DMS 273 treated with DMSO at 0.1 percent for 48 hours (cell line): ENCODE results near the gene POLN.

Experiments
- DNase-seq: peaks from one replicate; lab custom pipeline; 2025; lab: John Stamatoyannopoulos, UW

The POLN gene

GRCh38 chr4:2241410-2242353 lies at the start of gene POLN, which contains the start of gene HAUS3:
TSS of gene POLN (minus strand) at chr4:2242121. CDS start at chr4:2229231, 12,890 bp downstream.
TSS of gene HAUS3 (minus strand) at chr4:2242121. CDS start at chr4:2240946, 1,175 bp downstream.
- peak; percentile 71 for DNase-seq

- no peak for DNase-seq
Measured at GRCh38 chr4:2290974-2291704, 49.2 kb upstream of the POLN start.

- no peak for DNase-seq
Measured at GRCh38 chr4:2290488-2290887, 48.6 kb upstream of the POLN start.

GRCh38 chr4:2289955-2290333 lies 48.0 kb upstream of the POLN start:
- no peak for DNase-seq

GRCh38 chr4:2289311-2289954 lies 47.5 kb upstream of the POLN start:
- DNase-seq, result no peak

- DNase-seq, result no peak
Measured at GRCh38 chr4:2288051-2288541, 46.2 kb upstream of the POLN start.

- no peak for DNase-seq
Measured at GRCh38 chr4:2287594-2287915, 45.6 kb upstream of the POLN start.

- no peak for DNase-seq
Measured at GRCh38 chr4:2286904-2287593, 45.1 kb upstream of the POLN start.

- DNase-seq, result no peak
Measured at GRCh38 chr4:2285613-2286381, 43.9 kb upstream of the POLN start.

GRCh38 chr4:2284934-2285612 lies 43.2 kb upstream of the POLN start:
- DNase-seq, result no peak

- no peak for DNase-seq
Measured at GRCh38 chr4:2284161-2284933, 42.4 kb upstream of the POLN start.

- DNase-seq, result no peak
Measured at GRCh38 chr4:2283199-2283711, 41.3 kb upstream of the POLN start.

- DNase-seq, result no peak
Measured at GRCh38 chr4:2281575-2282343, 39.8 kb upstream of the POLN start.

- no peak for DNase-seq
Measured at GRCh38 chr4:2280531-2281300, 38.8 kb upstream of the POLN start.

GRCh38 chr4:2277956-2278355 lies 36.0 kb upstream of the POLN start:
- no peak for DNase-seq

- no peak for DNase-seq
Measured at GRCh38 chr4:2276581-2277325, 34.8 kb upstream of the POLN start.

GRCh38 chr4:2275546-2276251 lies 33.8 kb upstream of the POLN start:
- DNase-seq, result no peak
